ENCODE measurements around the gene SPRY4. TPM values are rescaled to one million over a fixed set of nuclear protein-coding genes. Genes with fewer than 3 reads are reported as not detected.

The SPRY4 gene
- total RNA-seq, 3 donors from 2014 or later, result 10.7 to 13.8 (median 11.6) TPM

DNA sequence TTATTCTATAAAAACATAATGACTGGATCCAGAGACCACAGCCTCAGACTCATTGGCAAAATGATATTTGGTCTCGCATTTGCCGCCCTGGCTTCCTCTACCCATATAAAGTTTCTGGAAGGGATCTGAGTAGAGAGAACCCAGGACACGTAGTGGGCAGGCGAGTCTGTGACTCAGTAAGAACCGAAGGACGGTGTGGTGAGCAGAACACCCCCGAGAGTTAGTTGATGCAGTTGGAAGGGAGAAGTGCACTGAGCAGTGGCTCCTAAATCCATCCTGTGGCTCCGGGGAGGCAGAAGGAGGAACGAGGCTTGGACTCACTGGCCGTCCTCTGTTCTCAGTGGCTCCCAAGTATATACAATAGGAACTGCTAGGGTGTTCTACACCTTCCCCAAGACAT lies 11.5 kb downstream of the SPRY4 start:
- Histone ChIP-seq H3K36me3 (ENCODE audit: low read depth) (no peaks in the 10 kb centered on the region), H3K9me3 (no peaks in the 10 kb centered on the region), H3K4me3 (no peak overlapping the region), H3K4me1 (ENCODE audit: low read depth) (no peaks in the 10 kb centered on the region)
- TF ChIP-seq, protein P1, sequence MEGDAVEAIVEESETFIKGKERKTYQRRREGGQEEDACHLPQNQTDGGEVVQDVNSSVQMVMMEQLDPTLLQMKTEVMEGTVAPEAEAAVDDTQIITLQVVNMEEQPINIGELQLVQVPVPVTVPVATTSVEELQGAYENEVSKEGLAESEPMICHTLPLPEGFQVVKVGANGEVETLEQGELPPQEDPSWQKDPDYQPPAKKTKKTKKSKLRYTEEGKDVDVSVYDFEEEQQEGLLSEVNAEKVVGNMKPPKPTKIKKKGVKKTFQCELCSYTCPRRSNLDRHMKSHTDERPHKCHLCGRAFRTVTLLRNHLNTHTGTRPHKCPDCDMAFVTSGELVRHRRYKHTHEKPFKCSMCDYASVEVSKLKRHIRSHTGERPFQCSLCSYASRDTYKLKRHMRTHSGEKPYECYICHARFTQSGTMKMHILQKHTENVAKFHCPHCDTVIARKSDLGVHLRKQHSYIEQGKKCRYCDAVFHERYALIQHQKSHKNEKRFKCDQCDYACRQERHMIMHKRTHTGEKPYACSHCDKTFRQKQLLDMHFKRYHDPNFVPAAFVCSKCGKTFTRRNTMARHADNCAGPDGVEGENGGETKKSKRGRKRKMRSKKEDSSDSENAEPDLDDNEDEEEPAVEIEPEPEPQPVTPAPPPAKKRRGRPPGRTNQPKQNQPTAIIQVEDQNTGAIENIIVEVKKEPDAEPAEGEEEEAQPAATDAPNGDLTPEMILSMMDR (IDR thresholded peaks at IDR 0.05), result no peak
- DNase-seq (no peak), ATAC-seq (no peak)
- intact Hi-C loops (cut with DNase I, micrococcal nuclease), result no loop called here

- Histone ChIP-seq H3K36me3 (ENCODE audit: low read depth) (no peaks in the 10 kb centered on the region), H3K4me1 (ENCODE audit: low read depth) (no peaks in the 10 kb centered on the region), H3K4me3 (no peak overlapping the region), H3K9me3 (no peaks in the 10 kb centered on the region)
- intact Hi-C loops (cut with DNase I, micrococcal nuclease), result no loop called here
- ATAC-seq (no peak), DNase-seq (no peak)
- TF ChIP-seq, protein P1 (IDR thresholded peaks at IDR 0.05), result no peak
These were observed 12.4 kb downstream of the SPRY4 start for GRCh38 chr5:142312399-142312798.

DNA sequence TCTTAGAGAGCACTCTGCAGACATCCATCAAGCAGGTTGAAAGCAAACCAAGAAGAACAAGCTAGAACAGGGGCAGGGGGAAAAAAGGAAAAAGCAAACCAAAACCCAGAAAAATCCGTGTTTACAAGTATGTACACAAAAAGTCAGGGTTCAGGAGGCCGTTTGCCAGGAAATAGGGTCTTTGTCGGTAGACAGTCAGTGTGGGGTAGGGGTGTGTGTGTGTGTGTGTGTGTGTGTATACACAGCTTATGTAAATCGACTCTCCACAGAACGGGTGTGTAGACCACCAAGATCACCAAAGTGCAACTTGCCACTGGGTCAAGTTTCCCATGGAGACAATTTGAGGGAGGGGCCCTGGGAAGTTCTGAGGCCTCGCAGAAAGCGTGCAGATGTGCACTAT lies 13.1 kb downstream of the SPRY4 start:
- no peak for DNase-seq
- no peak for ATAC-seq
- TF ChIP-seq, protein P1 (IDR thresholded peaks at IDR 0.05), result no peak
- no peaks in the 10 kb centered on the region for H3K4me1 ChIP-seq (ENCODE audit: low read depth)
- intact Hi-C loops (cut with DNase I, micrococcal nuclease), result no loop called here
- no peak overlapping the region for H3K4me3 ChIP-seq
- no peaks in the 10 kb centered on the region for H3K36me3 ChIP-seq (ENCODE audit: low read depth)
- H3K9me3 ChIP-seq, result no peaks in the 10 kb centered on the region

- no peaks in the 10 kb centered on the region for H3K9me3 ChIP-seq
- H3K4me3 ChIP-seq, result no peak overlapping the region
- H3K4me1 ChIP-seq (ENCODE audit: low read depth), result no peaks in the 10 kb centered on the region
- intact Hi-C loops (cut with DNase I, micrococcal nuclease), result no loop called here
- no peaks in the 10 kb centered on the region for H3K36me3 ChIP-seq (ENCODE audit: low read depth)
- TF ChIP-seq, protein P1 (IDR thresholded peaks at IDR 0.05), result no peak
- no peak for DNase-seq
- no peak for ATAC-seq
These were observed 14.0 kb downstream of the SPRY4 start for GRCh38 chr5:142310803-142311202.

GRCh38 chr5:142309747-142310318 lies 15.0 kb downstream of the SPRY4 start:
- ATAC-seq (no peak), DNase-seq (no peak)
- intact Hi-C loops (cut with DNase I, micrococcal nuclease), result no loop called here
- TF ChIP-seq, protein P1 (IDR thresholded peaks at IDR 0.05), result no peak
- Histone ChIP-seq H3K4me3 (no peak overlapping the region), H3K36me3 (ENCODE audit: low read depth) (no peaks in the 10 kb centered on the region), H3K4me1 (ENCODE audit: low read depth) (no peaks in the 10 kb centered on the region), H3K9me3 (no peaks in the 10 kb centered on the region)

- DNase-seq, result no peak
- intact Hi-C loops (cut with DNase I, micrococcal nuclease), result no loop called here
- TF ChIP-seq, protein P1 (IDR thresholded peaks at IDR 0.05), result no peak
- H3K36me3 ChIP-seq (ENCODE audit: low read depth), result no peaks in the 10 kb centered on the region
- no peaks in the 10 kb centered on the region for H3K9me3 ChIP-seq
- H3K4me1 ChIP-seq (ENCODE audit: low read depth), result no peaks in the 10 kb centered on the region
- no peak overlapping the region for H3K4me3 ChIP-seq
- ATAC-seq, result no peak
These were observed 16.5 kb downstream of the SPRY4 start for GRCh38 chr5:142308358-142308757.
